Neural progenitor cell (in vitro differentiated cells): ENCODE measurements around the gene AKAP8L. TPM values are rescaled to one million over a fixed set of nuclear protein-coding genes. Genes with fewer than 3 reads are reported as not detected.

Source experiments
- DNase-seq: peaks from one replicate; pipeline ENCODE4 v3.0.0-alpha.2; 2016; ENCODE audit warnings: low spot score
- H2AFZ ChIP-seq: fragments of 200-600 bp; sonication (generic); replicated peaks from 2 replicates; pipeline ENCODE4 v1.6.1; 2016; ENCODE audit warnings: antibody characterized with exemption
- H3F3A ChIP-seq: fragments of 200-600 bp; sonication (generic); 2 replicates; pipeline ENCODE4 v1.6.1; 2016; ENCODE audit warnings: antibody characterized with exemption, low read depth
- H3K27ac ChIP-seq: fragments of 200-600 bp; sonication (generic); 2 replicates; pipeline ENCODE4 v1.5.1; 2016; ENCODE audit warnings: mild to moderate bottlenecking
- H3K27me3 ChIP-seq: fragments of 200-600 bp; sonication (generic); 2 replicates; pipeline ENCODE4 v1.6.1; 2016; ENCODE audit warnings: mild to moderate bottlenecking, moderate library complexity
- H3K36me3 ChIP-seq: fragments of 200-600 bp; sonication (generic); 2 replicates; pipeline ENCODE4 v1.5.1; 2016
- H3K4me1 ChIP-seq: fragments of 200-600 bp; sonication (generic); 2 replicates; pipeline ENCODE4 v1.6.1; 2016; ENCODE audit warnings: mixed run types
- H3K4me2 ChIP-seq: fragments of 200-600 bp; sonication (generic); 2 replicates; pipeline ENCODE4 v1.6.1; 2016
- H3K4me3 ChIP-seq: fragments of 200-600 bp; sonication (generic); 2 replicates; pipeline ENCODE4 v1.5.1; 2016
- H3K79me2 ChIP-seq: fragments of 200-600 bp; sonication (generic); 2 replicates; pipeline ENCODE4 v1.6.1; 2016; ENCODE audit warnings: low read depth
- H3K9ac ChIP-seq: fragments of 200-600 bp; sonication (generic); 2 replicates; pipeline ENCODE4 v1.6.1; 2016
- H3K9me3 ChIP-seq: fragments of 200-600 bp; sonication (generic); 2 replicates; pipeline ENCODE4 v1.5.1; 2016; ENCODE audit warnings: low read depth
- H4K20me1 ChIP-seq: fragments of 200-600 bp; sonication (generic); 2 replicates; pipeline ENCODE4 v1.6.1; 2016; ENCODE audit warnings: low read depth
- H3K27ac Mint-ChIP-seq: 3 replicates; pipeline ENCODE4 v1.8.0; 2021; ENCODE audit warnings: mixed read lengths
- H3K27me3 Mint-ChIP-seq: 2 replicates; pipeline ENCODE4 v1.8.0; 2022; ENCODE audit warnings: low read depth, mild to moderate bottlenecking, inconsistent platforms, moderate library complexity, mixed read lengths; ENCODE audit not compliant: insufficient read depth
- H3K36me3 Mint-ChIP-seq: 3 replicates; pipeline ENCODE4 v1.8.0; 2021; ENCODE audit warnings: mixed read lengths
- H3K4me1 Mint-ChIP-seq: 3 replicates; pipeline ENCODE4 v1.8.0; 2021; ENCODE audit warnings: mixed read lengths
- H3K4me3 Mint-ChIP-seq: 3 replicates; pipeline ENCODE4 v1.8.0; 2021; ENCODE audit warnings: mild to moderate bottlenecking, moderate library complexity, mixed read lengths
- H3K9me3 Mint-ChIP-seq: 3 replicates; pipeline ENCODE4 v1.8.0; 2020; ENCODE audit warnings: mixed read lengths
- CTCF ChIP-seq: fragments of 200-600 bp; sonication (generic); IDR thresholded peaks from 2 replicates; pipeline ENCODE4 v1.5.1; 2017; ENCODE audit warnings: antibody characterized with exemption, mild to moderate bottlenecking
- EZH2 ChIP-seq: fragments of 200-600 bp; sonication (generic); IDR thresholded peaks from 2 replicates; pipeline ENCODE4 v1.6.1; 2017; ENCODE audit warnings: antibody characterized with exemption, mild to moderate bottlenecking, moderate library complexity
- EZH2phosphoT487 ChIP-seq: fragments of 200-600 bp; sonication (generic); IDR thresholded peaks from 2 replicates; pipeline ENCODE4 v1.6.1; 2017; ENCODE audit warnings: antibody characterized with exemption
- total RNA-seq: library from RNA; depleted of rRNA; stranded (reverse); fragments of >200 nt; gene quantifications from 2 replicates; pipeline ENCODE4 v1.2.3, GENCODE V29; 2015; ENCODE audit warnings: low replicate concordance

Gene AKAP8L
- total RNA-seq, 1 donor from 2014 or later = 131 TPM

GRCh38 chr19:15358918-15359317, 59.9 kb downstream of the AKAP8L start:
- Mint-ChIP-seq H3K27me3 (no peaks in the 10 kb centered on the region), H3K4me3 (no peak overlapping the region), H3K27ac (peak overlapping the region; percentile 50), H3K36me3 (peaks cover 48% of the 10 kb centered on the region), H3K4me1 (no peaks in the 10 kb centered on the region), H3K9me3 (peaks cover 9% of the 10 kb centered on the region)
- peaks cover 7% of the 10 kb centered on the region for H3K36me3 ChIP-seq
- TF ChIP-seq EZH2phosphoT487 (no peak), CTCF (no peak), EZH2 (no peak)
- H4K20me1 ChIP-seq = no peaks in the 10 kb centered on the region
- no peak for DNase-seq
- H3K4me1 ChIP-seq = no peaks in the 10 kb centered on the region
- no peak overlapping the region for H2AFZ ChIP-seq
- H3K27ac ChIP-seq = no peak overlapping the region
- H3K79me2 ChIP-seq = no peaks in the 10 kb centered on the region
- no peaks in the 10 kb centered on the region for H3K9me3 ChIP-seq
- H3K9ac ChIP-seq = no peak overlapping the region
- peaks cover 3% of the 10 kb centered on the region for H3F3A ChIP-seq
- no peak overlapping the region for H3K4me2 ChIP-seq
- H3K27me3 ChIP-seq = no peaks in the 10 kb centered on the region
- H3K4me3 ChIP-seq = no peak overlapping the region

GRCh38 chr19:15357906-15358305, 60.9 kb downstream of the AKAP8L start:
- no peaks in the 10 kb centered on the region for H3K9me3 ChIP-seq
- no peak for TF ChIP-seq CTCF
- no peak for TF ChIP-seq EZH2
- no peak for TF ChIP-seq EZH2phosphoT487
- H3K36me3 ChIP-seq = peaks cover 7% of the 10 kb centered on the region
- H3K4me2 ChIP-seq = no peak overlapping the region
- no peaks in the 10 kb centered on the region for H3K27me3 ChIP-seq
- H3K9me3 Mint-ChIP-seq = peaks cover 5% of the 10 kb centered on the region
- H3F3A ChIP-seq = peaks cover 6% of the 10 kb centered on the region
- no peak for DNase-seq
- no peak overlapping the region for H3K4me3 ChIP-seq
- no peak overlapping the region for H3K9ac ChIP-seq
- H3K4me3 Mint-ChIP-seq = no peak overlapping the region
- no peaks in the 10 kb centered on the region for H3K27me3 Mint-ChIP-seq
- no peaks in the 10 kb centered on the region for H3K79me2 ChIP-seq
- H3K27ac ChIP-seq = no peak overlapping the region
- no peaks in the 10 kb centered on the region for H4K20me1 ChIP-seq
- H3K4me1 ChIP-seq = no peaks in the 10 kb centered on the region
- peaks cover 45% of the 10 kb centered on the region for H3K36me3 Mint-ChIP-seq
- no peak overlapping the region for H2AFZ ChIP-seq
- no peaks in the 10 kb centered on the region for H3K4me1 Mint-ChIP-seq
- H3K27ac Mint-ChIP-seq = no peak overlapping the region

GRCh38 chr19:15354566-15355296, 64.1 kb downstream of the AKAP8L start:
- DNase-seq = no peak
- Histone ChIP-seq H2AFZ (no peak overlapping the region), H3K4me2 (no peak overlapping the region), H3K27me3 (no peaks in the 10 kb centered on the region), H3K4me3 (no peak overlapping the region), H3K9ac (no peak overlapping the region), H3K9me3 (no peaks in the 10 kb centered on the region), H4K20me1 (no peaks in the 10 kb centered on the region), H3K4me1 (no peaks in the 10 kb centered on the region), H3K36me3 (peaks cover 7% of the 10 kb centered on the region), H3K79me2 (no peaks in the 10 kb centered on the region), H3K27ac (no peak overlapping the region), H3F3A (peaks cover 6% of the 10 kb centered on the region)
- Mint-ChIP-seq H3K36me3 (peaks cover 30% of the 10 kb centered on the region), H3K27ac (no peak overlapping the region), H3K4me3 (no peak overlapping the region), H3K27me3 (peaks cover 7% of the 10 kb centered on the region), H3K9me3 (no peaks in the 10 kb centered on the region), H3K4me1 (no peaks in the 10 kb centered on the region)
- TF ChIP-seq EZH2 (no peak), CTCF (no peak), EZH2phosphoT487 (no peak)
